Measurements from ENCODE around the gene TAP1. TPM values are rescaled to one million over a fixed set of nuclear protein-coding genes. Genes with fewer than 3 reads are reported as not detected.
"Not testable (repeated sequence)": the region's sequence is repeated elsewhere in the genome, so short reads cannot be mapped to it uniquely, and the experiment has no call there.

The TAP1 gene
- total RNA-seq, 2 experiments from 2014 or later = 319 to 328 TPM

GRCh38 chr6:32827025-32827424 is 26.5 kb downstream of the TAP1 start:
- ChIA-PET POLR2A (interaction anchor here (0.9 to 4.2 kb wide), 3 partner anchors 8 to 145 kb away, joined by 3 to 27 read pairs (median 7); partner anchors contain the start of gene TAP2), CTCF (interaction anchor here (0.6 to 8.4 kb wide), 8 partner anchors 11 to 140 kb away, joined by 3 to 62 read pairs (median 4); partner anchors contain the start of gene TAP2)
- Mint-ChIP-seq H3K9me3 (ENCODE audit: insufficient read depth) (no peaks in the 10 kb centered on the region), H3K27ac (no peak overlapping the region), H3K36me3 (ENCODE audit: low read depth) (peaks cover 48% of the 10 kb centered on the region), H3K4me3 (no peak overlapping the region), H3K27me3 (ENCODE audit: low read depth) (no peaks in the 10 kb centered on the region), H3K4me1 (ENCODE audit: low read depth) (peaks cover 22% of the 10 kb centered on the region)
- no peak for DNase-seq
- no peak for ATAC-seq

GRCh38 chr6:32825966-32826365 is 27.5 kb downstream of the TAP1 start:
- no peak for DNase-seq
- Mint-ChIP-seq H3K4me1 (ENCODE audit: low read depth) (peaks cover 15% of the 10 kb centered on the region), H3K36me3 (ENCODE audit: low read depth) (peaks cover 37% of the 10 kb centered on the region), H3K27me3 (ENCODE audit: low read depth) (no peaks in the 10 kb centered on the region), H3K9me3 (ENCODE audit: insufficient read depth) (no peaks in the 10 kb centered on the region), H3K27ac (no peak overlapping the region), H3K4me3 (no peak overlapping the region)
- ChIA-PET CTCF (interaction anchor here (1.1 to 8.4 kb wide), 7 partner anchors 12 to 158 kb away, joined by 3 to 62 read pairs (median 6); partner anchors contain the start of genes PSMB9, TAP1 and TAP2), POLR2A (interaction anchor here (0.7 to 1.0 kb wide), 3 partner anchors 9 to 27 kb away, joined by 3 read pairs; partner anchors contain the start of genes TAP1 and TAP2)
- no peak for ATAC-seq

- no peak overlapping the region for H3K4me3 Mint-ChIP-seq
- ATAC-seq (no peak), DNase-seq (no peak)
- H3K9me3 Mint-ChIP-seq (ENCODE audit: insufficient read depth) = no peaks in the 10 kb centered on the region
- POLR2A ChIA-PET = interaction anchor here (0.7 to 1.3 kb wide), 3 partner anchors 20 to 134 kb away, joined by 3 to 5 read pairs (median 3); no protein-coding TSS in a partner anchor
- no peak overlapping the region for H3K27ac Mint-ChIP-seq
- no peaks in the 10 kb centered on the region for H3K27me3 Mint-ChIP-seq (ENCODE audit: low read depth)
- peaks cover 23% of the 10 kb centered on the region for H3K36me3 Mint-ChIP-seq (ENCODE audit: low read depth)
- H3K4me1 Mint-ChIP-seq (ENCODE audit: low read depth) = peaks cover 16% of the 10 kb centered on the region
- CTCF ChIA-PET = interaction anchor here (1.0 to 1.3 kb wide), 2 partner anchors 12 to 133 kb away, joined by 3 to 4 read pairs; partner anchors contain the start of gene HLA-DMA
Observed at GRCh38 chr6:32819729-32820128, 33.8 kb downstream of the TAP1 start.

GRCh38 chr6:32818867-32819266 is 34.6 kb downstream of the TAP1 start:
- peaks cover 29% of the 10 kb centered on the region for H3K36me3 Mint-ChIP-seq (ENCODE audit: low read depth)
- peaks cover 16% of the 10 kb centered on the region for H3K4me1 Mint-ChIP-seq (ENCODE audit: low read depth)
- no peak overlapping the region for H3K27ac Mint-ChIP-seq
- H3K27me3 Mint-ChIP-seq (ENCODE audit: low read depth) = no peaks in the 10 kb centered on the region
- ATAC-seq (no peak), DNase-seq (no peak)
- H3K9me3 Mint-ChIP-seq (ENCODE audit: insufficient read depth) = no peaks in the 10 kb centered on the region
- CTCF ChIA-PET = no interaction called here
- POLR2A ChIA-PET = interaction anchor here (1.3 kb wide), 1 partner anchor 19 kb away, joined by 3 read pairs; no protein-coding TSS in a partner anchor
- H3K4me3 Mint-ChIP-seq = no peak overlapping the region

GRCh38 chr6:32816746-32817204 is 36.7 kb downstream of the TAP1 start, which contains the start of gene HLA-DOB:
HLA-DOB (minus strand) TSS chr6:32817002; CDS start chr6:32816951, 51 bp downstream.
- Mint-ChIP-seq H3K4me1 (ENCODE audit: low read depth) (peaks cover 16% of the 10 kb centered on the region), H3K27me3 (ENCODE audit: low read depth) (no peaks in the 10 kb centered on the region), H3K9me3 (ENCODE audit: insufficient read depth) (no peaks in the 10 kb centered on the region), H3K4me3 (no peak within 1 kb of the TSS), H3K27ac (no peak within 1 kb of the TSS), H3K36me3 (ENCODE audit: low read depth) (peaks cover 45% of the 10 kb centered on the region)
- DNase-seq = no peak
- ATAC-seq = no peak
- POLR2A ChIA-PET = no interaction called here
- CTCF ChIA-PET = no interaction called here

GRCh38 chr6:32815996-32816395 is 37.5 kb downstream of the TAP1 start:
- DNase-seq (no peak), ATAC-seq (no peak)
- Mint-ChIP-seq H3K27ac (no peak overlapping the region), H3K4me3 (no peak overlapping the region), H3K36me3 (ENCODE audit: low read depth) (peaks cover 47% of the 10 kb centered on the region), H3K4me1 (ENCODE audit: low read depth) (peaks cover 16% of the 10 kb centered on the region), H3K27me3 (ENCODE audit: low read depth) (no peaks in the 10 kb centered on the region), H3K9me3 (ENCODE audit: insufficient read depth) (no peaks in the 10 kb centered on the region)
- ChIA-PET CTCF (interaction anchor here (1.5 kb wide), 1 partner anchor 22 kb away, joined by 3 read pairs; the partner anchor contains the start of gene TAP2), POLR2A (no interaction called here)

GRCh38 chr6:32815115-32815514 is 38.4 kb downstream of the TAP1 start:
- no peaks in the 10 kb centered on the region for H3K27me3 Mint-ChIP-seq (ENCODE audit: low read depth)
- ATAC-seq (no peak), DNase-seq (no peak)
- no peak overlapping the region for H3K4me3 Mint-ChIP-seq
- peaks cover 49% of the 10 kb centered on the region for H3K36me3 Mint-ChIP-seq (ENCODE audit: low read depth)
- H3K4me1 Mint-ChIP-seq (ENCODE audit: low read depth) = peaks cover 16% of the 10 kb centered on the region
- no peaks in the 10 kb centered on the region for H3K9me3 Mint-ChIP-seq (ENCODE audit: insufficient read depth)
- no peak overlapping the region for H3K27ac Mint-ChIP-seq
- POLR2A ChIA-PET = interaction anchor here (1.1 kb wide), 1 partner anchor 29 kb away, joined by 3 read pairs; the partner anchor contains the start of gene PSMB8
- CTCF ChIA-PET = interaction anchor here (0.8 to 1.5 kb wide), 2 partner anchors 23 to 53 kb away, joined by 3 to 4 read pairs; partner anchors contain the start of gene TAP2

GRCh38 chr6:32814145-32814544 is 39.4 kb downstream of the TAP1 start:
- Mint-ChIP-seq H3K9me3 (ENCODE audit: insufficient read depth) (no peaks in the 10 kb centered on the region), H3K27me3 (ENCODE audit: low read depth) (no peaks in the 10 kb centered on the region), H3K27ac (no peak overlapping the region), H3K36me3 (ENCODE audit: low read depth) (peaks cover 44% of the 10 kb centered on the region), H3K4me1 (ENCODE audit: low read depth) (peaks cover 16% of the 10 kb centered on the region), H3K4me3 (no peak overlapping the region)
- DNase-seq (no peak), ATAC-seq (no peak)
- ChIA-PET CTCF (interaction anchor here (0.9 to 1.4 kb wide), 2 partner anchors 14 to 24 kb away, joined by 3 to 4 read pairs; partner anchors contain the start of gene TAP2), POLR2A (interaction anchor here (1.1 kb wide), 1 partner anchor 30 kb away, joined by 3 read pairs; the partner anchor contains the start of gene PSMB8)

GRCh38 chr6:32809171-32809570 is 44.3 kb downstream of the TAP1 start:
- CTCF ChIA-PET = interaction anchor here (0.6 to 2.5 kb wide), 8 partner anchors 10 to 376 kb away, joined by 3 to 10 read pairs (median 3); partner anchors contain the start of genes TAP1 and TAP2
- Mint-ChIP-seq H3K4me3 (no peak overlapping the region), H3K27ac (no peak overlapping the region), H3K27me3 (ENCODE audit: low read depth) (peaks cover 23% of the 10 kb centered on the region), H3K9me3 (ENCODE audit: insufficient read depth) (no peaks in the 10 kb centered on the region), H3K36me3 (ENCODE audit: low read depth) (peaks cover 27% of the 10 kb centered on the region), H3K4me1 (ENCODE audit: low read depth) (peaks cover 12% of the 10 kb centered on the region)
- ATAC-seq (no peak), DNase-seq (no peak)
- POLR2A ChIA-PET = interaction anchor here (1.2 kb wide), 1 partner anchor 13 kb away, joined by 3 read pairs; no protein-coding TSS in a partner anchor

- Mint-ChIP-seq H3K27me3 (ENCODE audit: low read depth) (peaks cover 40% of the 10 kb centered on the region), H3K4me3 (no peak overlapping the region), H3K4me1 (ENCODE audit: low read depth) (peaks cover 12% of the 10 kb centered on the region), H3K9me3 (ENCODE audit: insufficient read depth) (no peaks in the 10 kb centered on the region), H3K27ac (no peak overlapping the region), H3K36me3 (ENCODE audit: low read depth) (peaks cover 10% of the 10 kb centered on the region)
- CTCF ChIA-PET = interaction anchor here (0.9 to 2.2 kb wide), 4 partner anchors 8 to 61 kb away, joined by 3 to 10 read pairs (median 4); partner anchors contain the start of gene TAP2
- POLR2A ChIA-PET = interaction anchor here (1.7 kb wide), 1 partner anchor 31 kb away, joined by 3 read pairs; the partner anchor contains the start of gene TAP2
- DNase-seq (no peak), ATAC-seq (no peak)
Observed at GRCh38 chr6:32807020-32807580, 46.4 kb downstream of the TAP1 start.

GRCh38 chr6:32805404-32805803 is 48.1 kb downstream of the TAP1 start:
- not testable (repeated sequence) for H3K4me3 Mint-ChIP-seq; H3K36me3 Mint-ChIP-seq (ENCODE audit: low read depth); H3K9me3 Mint-ChIP-seq (ENCODE audit: insufficient read depth); H3K27ac Mint-ChIP-seq; ATAC-seq; DNase-seq
- ChIA-PET CTCF (interaction anchor here (1.3 to 1.5 kb wide), 2 partner anchors 63 to 64 kb away, joined by 4 to 5 read pairs; no protein-coding TSS in a partner anchor), POLR2A (interaction anchor here (1.7 kb wide), 1 partner anchor 33 kb away, joined by 3 read pairs; the partner anchor contains the start of gene TAP2)
- peaks cover 50% of the 10 kb centered on the region for H3K27me3 Mint-ChIP-seq (ENCODE audit: low read depth)
- H3K4me1 Mint-ChIP-seq (ENCODE audit: low read depth) = peaks cover 12% of the 10 kb centered on the region
